ENCODE measurements around the gene PLCZ1. TPM values are rescaled to one million over a fixed set of nuclear protein-coding genes. Genes with fewer than 3 reads are reported as not detected.
A peak's percentile ranks its signal among the peaks of the same experiment; 100 is the strongest.

PLCZ1 gene
- total and polyA plus RNA-seq, 2 experiments from 2014 or later: not detected

DNA sequence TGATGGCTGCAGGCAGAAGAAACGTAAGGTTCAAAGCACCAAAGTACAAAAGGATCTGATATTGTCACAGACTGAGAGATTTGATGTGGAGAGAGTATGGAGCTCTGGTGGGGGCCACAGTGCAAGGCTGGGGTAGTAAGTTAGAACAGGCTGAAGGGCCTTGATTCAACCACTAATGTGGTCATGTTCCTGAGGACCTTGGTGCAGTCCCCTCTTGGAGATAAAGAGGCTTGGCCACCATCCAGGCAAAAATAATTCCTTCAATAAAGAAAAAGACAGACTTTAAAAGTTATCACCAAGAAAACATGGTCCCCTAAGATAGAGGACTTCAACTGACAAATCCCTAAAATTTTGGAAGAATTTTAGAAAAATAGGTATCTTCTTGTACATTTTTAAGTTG lies 17.5 kb upstream of the PLCZ1 start:
- no peaks in the 10 kb centered on the region for H4K20me1 ChIP-seq (ENCODE audit: insufficient read depth, poor library complexity, severe bottlenecking)
- H3K79me2 ChIP-seq: no peaks in the 10 kb centered on the region
- no peak overlapping the region for H3K4me2 ChIP-seq
- no peak overlapping the region for H3K27ac ChIP-seq
- no peak overlapping the region for H2AFZ ChIP-seq
- WGBS (ENCODE audit: low lambda C conversion rate, missing lambda C conversion rate): 78% methylated on average over 1 of the region's 1 CpG
- H3K36me3 ChIP-seq (replicated peaks; ENCODE audit: insufficient read depth, low read depth): no peaks in the 10 kb centered on the region
- H3K4me1 ChIP-seq (ENCODE audit: insufficient read depth): peaks cover 8% of the 10 kb centered on the region
- no peak overlapping the region for H3K4me3 ChIP-seq
- no peak for DNase-seq (ENCODE audit: low spot score)
- no peaks in the 10 kb centered on the region for H3K9me2 ChIP-seq (replicated peaks; ENCODE audit: insufficient read depth)
- no peaks in the 10 kb centered on the region for H3K9me3 ChIP-seq (ENCODE audit: low read depth)
- H3K27me3 ChIP-seq: no peaks in the 10 kb centered on the region
- no peak for TF ChIP-seq EZH2 (IDR thresholded peaks at IDR 0.05; ENCODE audit: borderline replicate concordance)
- TF ChIP-seq, protein P1, sequence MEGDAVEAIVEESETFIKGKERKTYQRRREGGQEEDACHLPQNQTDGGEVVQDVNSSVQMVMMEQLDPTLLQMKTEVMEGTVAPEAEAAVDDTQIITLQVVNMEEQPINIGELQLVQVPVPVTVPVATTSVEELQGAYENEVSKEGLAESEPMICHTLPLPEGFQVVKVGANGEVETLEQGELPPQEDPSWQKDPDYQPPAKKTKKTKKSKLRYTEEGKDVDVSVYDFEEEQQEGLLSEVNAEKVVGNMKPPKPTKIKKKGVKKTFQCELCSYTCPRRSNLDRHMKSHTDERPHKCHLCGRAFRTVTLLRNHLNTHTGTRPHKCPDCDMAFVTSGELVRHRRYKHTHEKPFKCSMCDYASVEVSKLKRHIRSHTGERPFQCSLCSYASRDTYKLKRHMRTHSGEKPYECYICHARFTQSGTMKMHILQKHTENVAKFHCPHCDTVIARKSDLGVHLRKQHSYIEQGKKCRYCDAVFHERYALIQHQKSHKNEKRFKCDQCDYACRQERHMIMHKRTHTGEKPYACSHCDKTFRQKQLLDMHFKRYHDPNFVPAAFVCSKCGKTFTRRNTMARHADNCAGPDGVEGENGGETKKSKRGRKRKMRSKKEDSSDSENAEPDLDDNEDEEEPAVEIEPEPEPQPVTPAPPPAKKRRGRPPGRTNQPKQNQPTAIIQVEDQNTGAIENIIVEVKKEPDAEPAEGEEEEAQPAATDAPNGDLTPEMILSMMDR (IDR thresholded peaks at IDR 0.05; ENCODE audit: poor library complexity): no peak
- TF ChIP-seq EZH2phosphoT487 (IDR thresholded peaks at IDR 0.05; ENCODE audit: low read depth, severe bottlenecking, unreplicated experiment): no peak

DNA sequence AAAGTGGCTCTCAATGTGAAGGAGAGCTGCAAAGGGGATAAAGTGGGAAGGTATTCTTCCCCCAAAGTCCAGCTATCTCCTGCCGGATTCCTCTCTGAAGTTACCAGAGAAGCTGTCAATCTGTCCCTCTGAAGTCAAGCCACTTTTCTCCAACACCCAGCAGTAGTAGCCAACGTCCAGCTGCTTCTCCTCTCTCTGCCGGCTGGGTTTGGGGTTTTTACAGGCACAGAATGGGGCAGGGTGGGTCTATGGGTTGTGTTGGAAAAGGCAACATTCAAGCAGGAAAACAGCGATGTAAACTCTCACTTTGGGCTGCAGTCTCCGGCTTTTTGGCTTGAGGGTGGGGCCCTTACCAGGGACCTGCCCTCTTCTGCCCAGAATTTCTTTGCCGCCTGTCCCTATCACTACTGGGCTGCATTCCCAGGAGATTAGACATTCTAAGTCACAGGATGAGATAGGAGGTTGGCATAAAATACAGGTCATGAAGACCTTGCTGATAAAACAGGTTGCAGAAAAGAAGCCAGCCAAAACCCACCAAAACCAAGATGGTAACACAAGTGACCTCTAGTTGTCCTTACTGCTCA lies 16.4 kb upstream of the PLCZ1 start:
- Histone ChIP-seq H3K4me1 (ENCODE audit: insufficient read depth) (peaks cover 8% of the 10 kb centered on the region), H3K4me2 (peak overlapping the region; percentile 62), H4K20me1 (ENCODE audit: insufficient read depth, poor library complexity, severe bottlenecking) (no peaks in the 10 kb centered on the region), H2AFZ (peak overlapping the region; percentile 15), H3K27ac (no peak overlapping the region), H3K36me3 (replicated peaks; ENCODE audit: insufficient read depth, low read depth) (no peaks in the 10 kb centered on the region), H3K79me2 (no peaks in the 10 kb centered on the region), H3K9me2 (replicated peaks; ENCODE audit: insufficient read depth) (no peaks in the 10 kb centered on the region), H3K9me3 (ENCODE audit: low read depth) (no peaks in the 10 kb centered on the region), H3K4me3 (no peak overlapping the region), H3K27me3 (no peaks in the 10 kb centered on the region)
- WGBS (ENCODE audit: low lambda C conversion rate, missing lambda C conversion rate): 75% methylated on average over 6 of the region's 6 CpGs
- TF ChIP-seq EZH2 (IDR thresholded peaks at IDR 0.05; ENCODE audit: borderline replicate concordance) (no peak), EZH2phosphoT487 (IDR thresholded peaks at IDR 0.05; ENCODE audit: low read depth, severe bottlenecking, unreplicated experiment) (no peak)
- TF ChIP-seq, protein P1 (IDR thresholded peaks at IDR 0.05; ENCODE audit: poor library complexity): no peak
- DNase-seq (ENCODE audit: low spot score): no peak

DNA sequence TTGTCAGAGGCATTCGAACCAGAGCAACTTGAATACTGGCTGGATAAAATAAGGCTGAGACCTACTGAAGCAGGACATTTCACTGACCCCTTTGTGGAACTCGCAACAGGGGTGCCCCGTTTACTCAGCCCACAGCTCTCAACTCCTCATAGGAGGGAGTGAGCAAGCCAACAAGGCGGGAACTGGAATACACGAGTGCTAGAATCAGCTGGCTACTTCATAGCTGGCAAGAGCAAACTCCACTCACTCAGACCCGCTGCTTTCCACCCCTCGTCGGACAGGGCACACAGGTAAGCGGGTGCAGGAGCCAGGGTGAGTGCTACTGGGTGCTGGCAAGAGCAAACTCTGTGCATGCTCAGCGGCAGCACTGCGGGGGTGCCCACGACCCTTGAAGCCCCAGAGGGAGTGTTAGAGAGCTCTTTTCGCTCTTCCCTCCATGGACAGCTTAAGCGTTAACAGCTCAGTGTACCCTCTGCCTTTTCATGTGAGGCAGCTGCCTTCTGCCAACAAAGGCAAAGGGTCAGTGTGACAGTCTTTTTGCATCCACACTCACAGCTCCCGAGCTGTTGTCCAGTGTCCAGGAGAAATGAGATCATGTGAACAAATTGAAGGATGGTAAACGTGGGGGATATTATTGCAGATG lies 15.8 kb upstream of the PLCZ1 start:
- H4K20me1 ChIP-seq (ENCODE audit: insufficient read depth, poor library complexity, severe bottlenecking): no peaks in the 10 kb centered on the region
- H2AFZ ChIP-seq: peak overlapping the region; percentile 15
- 31% methylated on average over 16 of the region's 16 CpGs for WGBS (ENCODE audit: low lambda C conversion rate, missing lambda C conversion rate)
- TF ChIP-seq, protein P1 (IDR thresholded peaks at IDR 0.05; ENCODE audit: poor library complexity): no peak
- TF ChIP-seq EZH2phosphoT487 (IDR thresholded peaks at IDR 0.05; ENCODE audit: low read depth, severe bottlenecking, unreplicated experiment) (no peak), EZH2 (IDR thresholded peaks at IDR 0.05; ENCODE audit: borderline replicate concordance) (no peak)
- no peaks in the 10 kb centered on the region for H3K79me2 ChIP-seq
- no peaks in the 10 kb centered on the region for H3K36me3 ChIP-seq (replicated peaks; ENCODE audit: insufficient read depth, low read depth)
- no peak overlapping the region for H3K4me3 ChIP-seq
- H3K27me3 ChIP-seq: no peaks in the 10 kb centered on the region
- DNase-seq (ENCODE audit: low spot score): peak; percentile 7
- H3K4me2 ChIP-seq: peak overlapping the region; percentile 62
- no peaks in the 10 kb centered on the region for H3K9me3 ChIP-seq (ENCODE audit: low read depth)
- H3K27ac ChIP-seq: no peak overlapping the region
- H3K4me1 ChIP-seq (ENCODE audit: insufficient read depth): peaks cover 8% of the 10 kb centered on the region
- no peaks in the 10 kb centered on the region for H3K9me2 ChIP-seq (replicated peaks; ENCODE audit: insufficient read depth)

All from hepatocyte (in vitro differentiated cells).